IPS-11a (cell line): Measurements from ENCODE around the gene ZNF181.

ENCODE experiments used
- H3K4me3 ChIP-seq: one replicate; pipeline ENCODE4 v1.5.1; 2013; ENCODE audit warnings: low read depth, low read length, control low read depth

The ZNF181 gene

GRCh38 chr19:34757441-34757840 lies 23.4 kb downstream of the ZNF181 start:
- no peak overlapping the region for H3K4me3 ChIP-seq

GRCh38 chr19:34759218-34759917 lies 25.3 kb downstream of the ZNF181 start:
- no peak overlapping the region for H3K4me3 ChIP-seq

GRCh38 chr19:34766386-34766785 lies 32.3 kb downstream of the ZNF181 start:
- H3K4me3 ChIP-seq: no peak overlapping the region

- no peak overlapping the region for H3K4me3 ChIP-seq
Measured at GRCh38 chr19:34767951-34768350, 33.9 kb downstream of the ZNF181 start.

GRCh38 chr19:34772697-34773554 lies 38.9 kb downstream of the ZNF181 start, which contains the start of gene ZNF599:
Gene ZNF599, minus strand, starts transcription at chr19:34773215. Its CDS starts 374 bp downstream, at chr19:34772841.
- peak within 1 kb of the TSS; percentile 89 for H3K4me3 ChIP-seq

GRCh38 chr19:34773555-34773864 lies 39.5 kb downstream of the ZNF181 start:
- H3K4me3 ChIP-seq: peak overlapping the region; percentile 27

GRCh38 chr19:34774857-34775256 lies 40.8 kb downstream of the ZNF181 start:
- no peak overlapping the region for H3K4me3 ChIP-seq

GRCh38 chr19:34778342-34778741 lies 44.3 kb downstream of the ZNF181 start:
- no peak overlapping the region for H3K4me3 ChIP-seq

GRCh38 chr19:34779652-34780051 lies 45.6 kb downstream of the ZNF181 start:
- no peak overlapping the region for H3K4me3 ChIP-seq

GRCh38 chr19:34786236-34786635 lies 52.2 kb downstream of the ZNF181 start:
- no peak overlapping the region for H3K4me3 ChIP-seq

GRCh38 chr19:34787059-34787824 lies 53.2 kb downstream of the ZNF181 start:
- no peak overlapping the region for H3K4me3 ChIP-seq

GRCh38 chr19:34788074-34788473 lies 54.0 kb downstream of the ZNF181 start:
- no peak overlapping the region for H3K4me3 ChIP-seq

GRCh38 chr19:34793565-34793964 lies 59.5 kb downstream of the ZNF181 start:
- H3K4me3 ChIP-seq: no peak overlapping the region

GRCh38 chr19:34794066-34794960 lies 60.3 kb downstream of the ZNF181 start:
- H3K4me3 ChIP-seq: no peak overlapping the region
